NB4 (cell line): Measurements from ENCODE around the gene MIER2.

Experiments used
- DNase-seq: peaks from one replicate; pipeline ENCODE4 v3.0.0; 2010; ENCODE audit warnings: low read depth
- H3K4me3 ChIP-seq: one replicate; pipeline ENCODE4 v1.5.1; 2011; ENCODE audit warnings: mild to moderate bottlenecking, low read depth, low read length, moderate library complexity
- CTCF ChIP-seq: IDR thresholded peaks from one replicate; pipeline ENCODE4 v1.5.1; 2012; ENCODE audit warnings: low read depth, low read length
- MAX ChIP-seq: IDR thresholded peaks from 2 replicates; pipeline ENCODE4 v1.6.1; 2011; ENCODE audit warnings: low read depth, low read length
- MYC ChIP-seq: IDR thresholded peaks from 2 replicates; pipeline ENCODE4 v1.6.1; 2011; ENCODE audit warnings: low read depth, low read length
- POLR2A ChIP-seq: IDR thresholded peaks from 2 replicates; pipeline ENCODE4 v1.6.1; 2011; ENCODE audit warnings: mild to moderate bottlenecking; ENCODE audit not compliant: insufficient read length; ENCODE audit errors: extremely low read depth

MIER2 gene

GRCh38 chr19:347946-348861 lies 3.6 kb upstream of the MIER2 start:
- TF ChIP-seq CTCF (no peak), POLR2A (no peak), MYC (no peak), MAX (no peak)
- H3K4me3 ChIP-seq, result no peak overlapping the region
- DNase-seq, result no peak

GRCh38 chr19:345320-345879 lies 804 bp upstream of the MIER2 start:
- TF ChIP-seq POLR2A, result no peak
- TF ChIP-seq CTCF, result no peak
- TF ChIP-seq MYC, result no peak
- no peak for TF ChIP-seq MAX
- no peak for DNase-seq
- H3K4me3 ChIP-seq, result no peak overlapping the region

GRCh38 chr19:343941-344624 lies 513 bp downstream of the MIER2 start:
- DNase-seq, result no peak
- peak overlapping the region; percentile 65 for H3K4me3 ChIP-seq
- TF ChIP-seq MYC (no peak), CTCF (no peak), MAX (no peak), POLR2A (no peak)

DNA sequence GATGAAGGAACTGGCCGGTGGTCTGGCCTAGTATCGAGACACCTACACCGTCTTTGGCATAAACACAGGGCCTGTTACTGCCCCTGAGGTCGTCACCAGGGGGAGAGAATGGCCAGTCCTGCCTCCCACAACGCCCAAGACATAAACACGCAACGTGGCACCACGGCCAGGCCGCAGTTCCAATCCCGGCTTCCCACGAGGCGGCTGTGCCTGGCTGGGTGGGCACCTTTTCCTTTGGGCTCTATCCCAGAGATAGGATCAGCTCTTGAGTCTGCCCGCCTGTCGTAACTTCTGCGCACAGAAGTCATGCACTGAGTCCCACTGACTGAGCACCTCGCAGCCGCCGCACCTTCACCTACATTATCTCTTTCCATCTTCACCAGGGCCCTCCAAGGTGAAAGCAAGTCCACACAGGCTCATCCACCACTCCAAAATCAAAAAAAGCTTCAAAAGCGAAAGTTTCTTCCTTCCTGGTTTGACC lies 1.1 kb downstream of the MIER2 start:
- peak overlapping the region; percentile 65 for H3K4me3 ChIP-seq
- no peak for DNase-seq
- no peak for TF ChIP-seq CTCF
- TF ChIP-seq POLR2A, result no peak
- TF ChIP-seq MYC, result no peak
- TF ChIP-seq MAX, result no peak

GRCh38 chr19:342801-343421 lies 1.7 kb downstream of the MIER2 start:
- H3K4me3 ChIP-seq, result peak overlapping the region; percentile 65
- peak; percentile 78 for DNase-seq
- no peak for TF ChIP-seq MYC
- TF ChIP-seq MAX, result no peak
- TF ChIP-seq POLR2A, result no peak
- TF ChIP-seq CTCF, result no peak
